Neuron (in vitro differentiated cells): Measurements from ENCODE around the gene DUSP28.
A peak's percentile ranks its signal among the peaks of the same experiment; 100 is the strongest.
"Not testable (repeated sequence)": the region's sequence is repeated elsewhere in the genome, so short reads cannot be mapped to it uniquely, and the experiment has no call there.

Experiments used
- H2AFZ ChIP-seq: one replicate; pipeline ENCODE4 v1.6.1; 2013; ENCODE audit warnings: low read depth, mild to moderate bottlenecking, inconsistent platforms, low read length, moderate library complexity
- H3K27me3 ChIP-seq: one replicate; pipeline ENCODE4 v1.6.1; 2013; ENCODE audit warnings: low read length; ENCODE audit not compliant: insufficient read depth
- H3K36me3 ChIP-seq: one replicate; pipeline ENCODE4 v1.6.1; 2013; ENCODE audit warnings: low read length; ENCODE audit not compliant: insufficient read depth
- H3K4me1 ChIP-seq: one replicate; pipeline ENCODE4 v1.6.1; 2013; ENCODE audit warnings: low read length; ENCODE audit not compliant: insufficient read depth
- H3K4me3 ChIP-seq: 2 replicates; pipeline ENCODE4 v1.5.1; 2013; ENCODE audit warnings: mild to moderate bottlenecking, low read length, moderate library complexity
- H3K9me3 ChIP-seq: one replicate; pipeline ENCODE4 v1.6.1; 2013; ENCODE audit warnings: low read length

Gene DUSP28

DNA sequence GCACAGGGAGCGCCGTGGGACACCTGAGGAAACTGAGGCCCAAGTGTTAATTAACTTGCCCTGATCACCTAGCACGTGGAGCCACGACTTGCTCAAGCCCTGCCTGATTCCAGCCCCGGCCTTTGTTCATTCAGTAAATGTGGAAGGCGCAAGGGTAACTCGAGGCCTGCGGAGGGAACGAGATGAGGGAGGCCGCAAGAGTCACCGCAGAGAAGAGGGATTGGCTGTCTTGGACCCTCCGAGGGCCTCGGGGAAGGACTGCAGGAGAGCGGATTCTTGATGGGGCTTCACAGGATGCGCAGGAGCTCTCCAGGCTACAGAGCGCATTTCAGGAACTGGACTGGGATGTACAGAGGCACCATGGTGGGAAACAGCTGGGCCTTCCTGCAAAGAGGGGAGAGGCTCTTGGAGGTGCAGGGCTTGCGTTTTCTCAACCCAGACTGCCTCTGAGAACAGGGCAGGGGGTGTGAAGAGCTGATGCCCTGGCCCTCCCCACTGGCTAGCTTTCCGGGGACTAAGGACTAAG, 1.9 kb upstream of the DUSP28 start:
- Histone ChIP-seq H3K4me1 (peaks cover 15% of the 10 kb centered on the region), H3K36me3 (peaks cover 13% of the 10 kb centered on the region), H3K4me3 (no peak overlapping the region), H2AFZ (no peak overlapping the region), H3K9me3 (peaks cover 3% of the 10 kb centered on the region), H3K27me3 (no peaks in the 10 kb centered on the region)

DNA sequence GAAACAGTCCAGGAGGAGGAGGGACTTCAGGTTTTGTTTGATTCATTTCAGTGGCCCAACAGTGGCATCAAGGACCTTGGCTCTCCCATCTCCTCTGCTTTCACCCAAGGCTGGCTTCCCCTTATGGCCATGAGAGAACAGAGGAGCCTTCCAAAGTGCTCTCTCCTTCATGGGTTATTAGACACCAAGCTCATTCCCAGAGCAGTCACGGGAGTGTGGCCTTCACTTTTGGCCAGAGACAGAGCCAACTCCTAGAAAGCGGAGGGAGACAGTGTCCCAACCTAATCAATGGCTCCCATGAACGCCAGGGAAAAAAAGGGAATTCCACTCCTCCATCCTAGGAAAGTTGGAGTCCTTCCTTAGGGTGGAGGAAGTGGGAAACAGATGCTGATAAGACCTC, 871 bp upstream of the DUSP28 start:
- Histone ChIP-seq H3K36me3 (peaks cover 6% of the 10 kb centered on the region), H3K9me3 (peaks cover 3% of the 10 kb centered on the region), H3K27me3 (no peaks in the 10 kb centered on the region), H2AFZ (no peak overlapping the region), H3K4me3 (no peak overlapping the region), H3K4me1 (peaks cover 15% of the 10 kb centered on the region)

DNA sequence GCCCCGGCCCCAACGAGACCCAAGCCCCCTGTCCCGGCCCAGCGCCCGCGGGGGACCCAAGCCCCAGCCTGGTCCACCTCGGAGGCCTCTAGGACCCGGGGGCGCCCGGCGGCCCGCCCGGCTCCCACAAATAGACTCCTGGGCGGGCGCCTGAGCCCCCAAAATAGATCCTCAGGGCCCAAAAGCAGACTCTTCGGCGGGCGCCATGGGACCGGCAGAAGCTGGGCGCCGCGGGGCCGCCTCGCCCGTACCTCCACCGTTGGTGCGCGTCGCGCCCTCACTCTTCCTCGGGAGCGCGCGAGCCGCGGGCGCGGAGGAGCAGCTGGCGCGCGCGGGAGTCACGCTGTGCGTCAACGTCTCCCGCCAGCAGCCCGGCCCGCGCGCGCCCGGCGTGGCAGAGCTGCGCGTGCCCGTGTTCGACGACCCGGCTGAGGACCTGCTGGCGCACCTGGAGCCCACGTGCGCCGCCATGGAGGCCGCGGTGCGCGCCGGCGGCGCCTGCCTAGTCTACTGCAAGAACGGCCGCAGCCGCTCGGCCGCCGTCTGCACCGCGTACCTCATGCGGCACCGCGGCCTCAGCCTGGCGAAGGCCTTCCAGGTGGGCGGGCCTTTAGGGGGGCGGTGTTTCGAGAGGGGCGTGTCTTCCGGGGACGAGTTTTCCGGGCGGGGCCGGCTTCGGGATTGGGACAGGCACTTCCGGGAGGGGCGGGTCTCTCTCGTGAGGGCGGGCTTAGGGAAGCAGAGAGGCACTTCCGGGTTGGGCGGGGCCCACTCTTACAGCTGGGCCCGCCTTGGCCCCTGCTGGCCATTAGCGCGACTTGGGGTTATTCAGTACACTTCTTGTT, 545 bp downstream of the DUSP28 start:
- peaks cover 15% of the 10 kb centered on the region for H3K4me1 ChIP-seq
- peaks cover 2% of the 10 kb centered on the region for H3K9me3 ChIP-seq

DNA sequence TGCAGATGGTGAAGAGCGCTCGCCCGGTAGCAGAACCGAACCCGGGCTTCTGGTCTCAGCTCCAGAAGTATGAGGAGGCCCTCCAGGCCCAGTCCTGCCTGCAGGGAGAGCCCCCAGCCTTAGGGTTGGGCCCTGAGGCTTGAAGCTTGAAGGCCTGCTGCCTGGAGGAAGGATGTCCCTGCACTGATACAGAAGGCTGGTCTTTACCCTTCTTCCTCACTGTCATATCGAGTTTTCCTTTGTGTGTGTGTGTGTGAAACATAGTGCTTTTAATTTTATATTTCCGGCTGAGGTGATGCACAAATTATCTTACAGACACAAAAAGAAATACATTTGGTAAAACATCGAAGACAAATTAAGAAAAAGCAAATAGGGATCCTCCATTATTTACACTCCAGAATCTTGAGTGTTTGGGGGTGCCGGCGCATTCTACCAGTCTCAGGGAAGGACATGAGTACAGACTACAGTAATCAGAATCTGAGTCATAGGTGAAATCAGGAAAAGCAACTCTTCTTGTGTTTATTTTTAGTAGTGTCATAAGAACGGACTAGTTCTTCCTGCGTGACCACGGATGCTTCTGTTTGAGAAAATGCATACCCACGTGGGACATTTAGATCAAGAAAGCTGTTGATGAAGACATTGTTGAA, 1.3 kb downstream of the DUSP28 start:
- peaks cover 20% of the 10 kb centered on the region for H3K4me1 ChIP-seq
- H3K4me3 ChIP-seq, result peak overlapping the region; percentile 66
- H3K36me3 ChIP-seq, result no peaks in the 10 kb centered on the region

More for the DNA sequence above, 545 bp downstream of the DUSP28 start:
- H2AFZ ChIP-seq, result peak overlapping the region; percentile 88
- H3K27me3 ChIP-seq, result no peaks in the 10 kb centered on the region
- H3K4me3 ChIP-seq, result peak overlapping the region; percentile 66
- H3K36me3 ChIP-seq, result no peaks in the 10 kb centered on the region

DNA sequence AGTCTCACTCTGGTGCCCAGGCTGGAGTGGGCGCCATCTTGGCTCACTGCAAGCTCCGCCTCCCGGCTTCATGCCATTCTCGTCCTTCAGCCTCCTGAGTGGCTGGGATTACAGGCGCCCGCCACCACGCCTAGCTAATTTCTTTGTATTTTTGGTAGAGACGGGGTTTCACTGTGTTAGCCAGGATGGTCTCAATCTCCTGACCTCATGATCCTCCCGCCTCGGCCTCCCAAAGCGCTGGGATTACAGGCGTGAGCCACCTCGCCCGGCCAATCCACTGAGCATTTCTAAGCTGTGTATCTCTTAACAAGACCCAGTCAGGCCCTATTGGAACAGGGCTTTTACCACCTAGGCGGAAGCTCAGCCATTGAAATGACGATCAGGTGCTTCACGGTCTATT, 3.1 kb downstream of the DUSP28 start:
- not testable (repeated sequence) for H2AFZ ChIP-seq, H3K4me3 ChIP-seq

More for the DNA sequence above, 1.3 kb downstream of the DUSP28 start:
- no peaks in the 10 kb centered on the region for H3K9me3 ChIP-seq
- H3K27me3 ChIP-seq, result no peaks in the 10 kb centered on the region
- H2AFZ ChIP-seq, result peak overlapping the region; percentile 88

DNA sequence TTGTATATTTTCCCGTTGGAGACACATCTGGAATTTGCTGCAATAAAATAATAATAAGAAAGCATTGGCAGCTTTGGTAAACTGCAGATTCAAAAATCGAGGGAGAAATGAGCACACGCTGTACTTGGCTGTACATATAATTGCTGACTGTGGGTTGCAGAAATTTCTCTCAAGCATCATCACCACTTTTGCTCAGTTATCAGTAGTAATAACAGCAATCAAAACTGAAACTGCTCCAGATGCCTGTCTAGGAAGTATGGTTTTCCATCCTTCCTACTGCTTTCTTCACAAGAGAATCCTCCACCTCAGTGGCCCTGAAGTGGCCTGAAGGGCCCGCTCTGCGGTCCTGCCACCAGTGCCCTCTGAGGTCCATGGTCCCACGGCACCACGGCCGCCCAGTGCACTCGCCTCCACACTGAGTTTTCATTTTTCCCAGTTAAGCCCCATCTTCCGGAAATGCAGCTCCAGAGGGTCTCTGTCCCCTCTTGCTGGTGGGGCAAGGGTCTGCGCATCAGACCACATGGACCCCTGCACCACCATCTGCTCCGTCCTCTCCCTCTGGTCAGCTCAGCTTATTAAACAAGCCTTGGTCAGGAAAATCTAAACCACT, 3.9 kb downstream of the DUSP28 start:
- Histone ChIP-seq H3K27me3 (no peaks in the 10 kb centered on the region), H3K36me3 (no peaks in the 10 kb centered on the region), H3K9me3 (no peaks in the 10 kb centered on the region), H2AFZ (no peak overlapping the region), H3K4me3 (no peak overlapping the region), H3K4me1 (peaks cover 38% of the 10 kb centered on the region)

More for the DNA sequence above, 3.1 kb downstream of the DUSP28 start:
- not testable (repeated sequence) for H3K27me3 ChIP-seq, H3K36me3 ChIP-seq, H3K9me3 ChIP-seq
- peaks cover 35% of the 10 kb centered on the region for H3K4me1 ChIP-seq

DNA sequence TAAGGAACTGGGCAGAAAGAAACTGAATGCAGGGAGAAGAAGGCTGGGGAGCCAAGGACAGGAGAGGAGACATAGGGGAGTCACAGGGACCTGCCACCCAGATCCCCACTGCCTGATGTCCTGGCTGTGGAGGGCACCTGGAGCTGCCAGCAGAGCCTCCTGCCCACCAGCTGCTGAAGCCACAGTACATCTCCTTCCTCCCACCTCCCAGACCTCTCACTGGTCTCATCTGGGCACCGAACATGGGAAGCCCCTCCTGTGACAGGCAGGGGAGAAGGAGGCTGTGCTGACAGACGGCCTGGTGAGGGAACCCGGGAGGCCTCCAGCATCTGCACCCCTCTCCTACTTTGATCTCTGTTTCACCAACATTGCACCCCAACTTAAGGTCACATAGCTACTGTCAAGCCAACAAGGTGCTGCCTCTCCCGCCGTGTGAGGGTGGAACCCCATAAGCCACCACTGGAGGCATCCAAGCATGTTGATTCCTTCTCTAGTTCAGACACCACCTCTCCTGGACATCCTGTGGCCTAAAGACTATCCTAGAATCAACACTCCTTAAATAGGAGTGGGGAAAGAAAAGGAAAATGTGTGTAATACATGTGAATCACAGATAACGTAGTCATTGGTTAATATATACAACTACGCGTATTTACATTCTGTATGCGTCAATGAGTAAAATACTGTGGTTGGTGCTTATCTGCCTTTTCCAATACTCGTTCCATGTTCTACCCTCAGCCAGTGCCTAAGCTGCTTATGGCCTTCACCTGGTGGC, 4.6 kb downstream of the DUSP28 start:
- H3K27me3 ChIP-seq, result no peaks in the 10 kb centered on the region
- H3K36me3 ChIP-seq, result no peaks in the 10 kb centered on the region
- no peak overlapping the region for H2AFZ ChIP-seq
- no peak overlapping the region for H3K4me3 ChIP-seq
- peaks cover 38% of the 10 kb centered on the region for H3K4me1 ChIP-seq
- H3K9me3 ChIP-seq, result no peaks in the 10 kb centered on the region

DNA sequence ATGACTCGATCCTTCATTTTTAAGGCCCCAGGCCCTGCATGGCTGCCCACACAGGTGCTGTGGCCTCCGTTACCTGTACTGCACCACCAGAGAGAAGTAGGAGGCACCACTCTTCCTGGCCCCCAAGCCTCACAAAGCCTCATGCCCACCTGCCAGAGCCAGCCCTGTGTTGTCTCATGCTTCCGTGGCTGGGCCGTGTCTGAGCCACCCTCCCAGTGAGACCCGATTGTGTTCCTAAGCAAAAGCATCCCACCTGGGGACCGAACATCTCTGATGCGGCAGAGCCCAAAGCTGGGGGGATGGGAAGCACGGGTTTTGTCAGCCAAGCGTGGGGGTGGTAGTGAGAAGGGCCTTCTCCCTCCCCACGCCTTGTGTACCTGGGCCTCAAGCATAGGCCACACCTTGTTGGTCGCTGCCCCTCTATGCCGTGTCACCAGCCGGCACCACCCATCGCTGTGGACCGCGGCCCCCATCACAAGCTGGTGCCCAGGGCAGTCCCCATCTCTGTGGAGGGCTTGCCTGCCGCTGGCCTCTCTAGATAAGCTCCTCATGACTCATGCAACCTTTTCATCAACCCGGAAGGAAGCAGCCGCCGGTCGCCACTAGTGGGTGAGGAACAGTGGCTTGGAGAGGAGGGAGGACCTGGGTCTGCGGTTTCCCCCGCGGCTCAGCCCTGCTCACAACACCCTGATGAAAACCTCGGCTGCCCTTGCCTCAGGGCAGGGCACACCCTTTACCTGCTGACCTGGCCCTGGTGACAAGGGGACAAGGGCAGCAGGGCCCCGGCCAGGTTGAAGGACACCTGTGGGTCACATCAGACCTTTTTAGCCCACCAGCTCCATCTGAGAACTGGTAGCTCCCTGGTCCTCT, 5.4 kb downstream of the DUSP28 start:
- Histone ChIP-seq H2AFZ (no peak overlapping the region), H3K27me3 (no peaks in the 10 kb centered on the region), H3K36me3 (no peaks in the 10 kb centered on the region), H3K9me3 (no peaks in the 10 kb centered on the region), H3K4me1 (peaks cover 34% of the 10 kb centered on the region), H3K4me3 (no peak overlapping the region)

DNA sequence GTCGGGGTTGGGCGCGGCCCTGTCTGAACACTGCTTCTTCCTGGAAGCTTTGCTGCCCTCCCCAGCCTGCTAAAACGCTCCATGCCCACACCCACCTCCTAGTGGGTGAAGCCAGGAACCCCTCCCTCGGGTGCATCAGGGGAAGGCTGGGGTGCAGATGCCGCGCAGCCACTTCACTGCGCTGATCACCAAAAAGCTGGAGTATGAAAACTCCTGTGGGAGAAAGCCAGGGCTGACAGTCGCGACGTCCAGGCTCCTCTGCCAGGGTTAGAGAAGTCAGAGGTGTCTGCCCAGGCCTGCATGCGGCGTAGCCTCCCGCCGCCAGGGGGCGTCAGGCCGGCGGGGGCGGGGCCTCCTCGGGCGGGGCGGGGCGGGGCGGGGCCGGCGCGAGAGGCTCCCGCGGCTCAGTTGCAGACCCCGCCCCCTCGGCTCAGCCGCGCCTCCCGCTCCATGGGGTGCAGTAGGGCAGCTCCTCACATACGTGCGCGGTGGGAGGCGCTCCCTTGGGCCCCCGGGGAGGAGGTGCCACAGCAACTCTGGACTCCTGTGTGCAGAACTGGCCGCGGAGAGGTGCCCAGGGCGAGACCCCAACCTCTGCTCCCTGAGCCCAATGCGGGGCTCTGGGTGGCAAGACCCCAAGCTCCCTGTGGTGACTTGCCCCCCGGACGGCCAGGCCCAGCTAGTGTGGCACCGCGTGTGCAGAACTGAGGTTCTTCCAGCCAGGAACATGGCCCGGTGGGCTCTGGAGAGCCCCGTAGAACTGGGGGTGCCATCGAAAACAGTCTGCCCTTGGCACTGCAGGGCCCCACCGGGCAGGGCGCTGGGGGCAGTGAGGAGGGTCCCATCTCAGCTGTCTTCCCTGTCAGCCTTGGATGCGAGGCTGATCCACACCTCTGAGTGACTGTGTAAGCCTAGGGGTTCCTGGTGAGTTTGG, 6.3 kb downstream of the DUSP28 start:
- Histone ChIP-seq H2AFZ (no peak overlapping the region), H3K4me3 (no peak overlapping the region), H3K4me1 (peaks cover 34% of the 10 kb centered on the region), H3K9me3 (no peaks in the 10 kb centered on the region), H3K27me3 (no peaks in the 10 kb centered on the region), H3K36me3 (no peaks in the 10 kb centered on the region)

DNA sequence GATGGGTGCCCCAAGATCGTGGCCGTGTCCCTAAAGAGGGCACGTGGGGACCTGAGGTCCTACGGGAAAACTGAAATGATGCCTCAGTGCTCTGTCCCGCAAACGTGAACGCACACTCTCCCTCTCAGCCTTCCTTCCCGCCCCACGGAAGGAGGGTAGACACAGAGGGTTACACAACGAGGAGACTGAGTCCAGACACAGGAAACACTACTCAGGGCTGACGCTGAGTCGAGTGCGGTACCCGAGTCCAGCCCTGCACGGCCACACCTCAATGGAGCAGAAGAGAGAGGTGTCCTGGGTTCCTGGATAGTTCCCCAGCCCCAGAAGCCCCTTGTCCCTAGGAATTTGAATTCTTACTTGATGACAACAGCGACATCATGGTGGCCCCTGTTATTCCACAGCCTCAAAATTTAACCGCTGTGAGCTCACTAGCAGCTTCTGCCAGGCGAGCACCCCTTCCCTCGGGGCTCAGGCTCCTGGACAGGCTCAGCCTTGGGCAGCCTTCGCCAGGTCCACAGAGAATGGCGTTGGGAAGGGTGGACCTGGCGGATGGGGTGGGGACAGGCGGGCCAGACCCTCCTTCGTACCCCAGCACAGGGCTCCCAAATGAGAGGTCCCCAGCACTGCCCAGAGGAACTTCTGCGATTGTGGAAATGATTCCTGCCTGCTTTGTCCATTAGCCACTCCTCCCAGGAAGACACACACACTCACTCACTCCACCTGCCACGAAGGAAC, 7.1 kb downstream of the DUSP28 start:
- Histone ChIP-seq H3K4me1 (peaks cover 29% of the 10 kb centered on the region), H3K36me3 (no peaks in the 10 kb centered on the region), H3K27me3 (no peaks in the 10 kb centered on the region), H2AFZ (peak overlapping the region; percentile 66), H3K4me3 (peak overlapping the region; percentile 74), H3K9me3 (no peaks in the 10 kb centered on the region)
